Suprapubic skin (tissue), 4 donors: ENCODE results near the gene CALY. TPM values are rescaled to one million over a fixed set of nuclear protein-coding genes. Genes with fewer than 3 reads are reported as not detected.

Source experiments
- DNase-seq, 2 donors: peaks; one replicate each; pipeline ENCODE4 v3.0.0-alpha.2; 2019; ENCODE audit warnings: low spot score in 2 of 2
- H3K27ac ChIP-seq: fragments of 200-600 bp; sonication (generic); one replicate; pipeline ENCODE4 v1.5.1; 2019
- H3K27me3 ChIP-seq: fragments of 200-600 bp; sonication (generic); one replicate; pipeline ENCODE4 v1.5.1; 2019
- H3K36me3 ChIP-seq: fragments of 200-600 bp; sonication (generic); one replicate; pipeline ENCODE4 v1.5.1; 2019
- H3K4me1 ChIP-seq: fragments of 200-600 bp; sonication (generic); one replicate; pipeline ENCODE4 v1.5.1; 2019
- H3K4me3 ChIP-seq: fragments of 200-600 bp; sonication (generic); one replicate; pipeline ENCODE4 v1.5.1; 2019; ENCODE audit warnings: mild to moderate bottlenecking
- H3K9me3 ChIP-seq: fragments of 200-600 bp; sonication (generic); one replicate; pipeline ENCODE4 v1.5.1; 2019
- EP300 ChIP-seq: sonication (generic); formaldehyde crosslinking; IDR thresholded peaks from one replicate; pipeline ENCODE4 v1.6.1; 2017; ENCODE audit warnings: antibody characterized with exemption
- POLR2A ChIP-seq, 2 donors: fragments of 450-650 bp; IDR thresholded peaks; one replicate each; pipeline ENCODE4 v1.6.1; 2017; ENCODE audit warnings: antibody characterized with exemption in 2 of 2, mild to moderate bottlenecking in 2 of 2, moderate library complexity in 2 of 2
- POLR2AphosphoS5 ChIP-seq, 3 donors: sonication (generic); formaldehyde crosslinking; IDR thresholded peaks; one replicate each; pipeline ENCODE4 v1.6.1; 2017; ENCODE audit warnings: antibody characterized with exemption in 3 of 3
- WGBS: methylation state at CpG from one replicate; pipeline ENCODE4 v1.1.5; 2018; 5-methylcytosine and 5-hydroxymethylcytosine counted together
- total RNA-seq, 4 donors: library from RNA; depleted of rRNA; stranded (reverse); fragments of >200 nt; gene quantifications; one replicate each; pipeline ENCODE4 v1.1.0, GENCODE V29; 2016
- TF ChIP-seq, protein P1 (sequence below), 2 donors: fragments of 200-600 bp in 1 of 2; fragments of 450-650 bp in 1 of 2; sonication (generic) in 1 of 2; IDR thresholded peaks; one replicate each; pipeline ENCODE4 v1.5.1; 2016 to 2019; ENCODE audit warnings: antibody characterized with exemption in 2 of 2, mild to moderate bottlenecking in 1 of 2, moderate library complexity in 1 of 2

The CALY gene
- total RNA-seq, 4 donors from 2014 or later = 0.30 TPM; not detected in 3

DNA sequence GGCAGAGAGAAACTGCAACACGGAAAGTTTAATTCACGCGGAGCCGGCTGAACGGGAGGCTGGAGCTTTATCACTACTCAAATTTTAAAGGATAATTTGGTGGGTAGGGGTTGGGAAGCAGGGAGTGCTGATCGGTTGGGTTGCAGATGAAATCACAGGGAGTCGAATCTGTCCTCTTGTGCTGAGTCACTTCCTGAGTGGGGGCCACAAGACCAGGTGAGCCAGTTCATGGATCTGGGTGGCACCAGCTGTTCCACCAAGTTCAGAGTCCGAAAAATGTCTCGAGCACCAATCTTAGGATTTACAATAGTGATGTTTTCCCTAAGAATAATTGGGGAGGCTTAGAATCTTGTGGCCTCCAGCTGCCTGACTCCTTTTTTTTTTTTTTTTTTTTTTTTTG lies 6.9 kb upstream of the CALY start:
- Histone ChIP-seq H3K4me1 (no peaks in the 10 kb centered on the region), H3K27me3 (peaks cover 65% of the 10 kb centered on the region), H3K27ac (no peak overlapping the region), H3K36me3 (no peaks in the 10 kb centered on the region), H3K9me3 (no peaks in the 10 kb centered on the region), H3K4me3 (no peak overlapping the region)
- DNase-seq = no peak
- 63% methylated on average over 9 of the region's 9 CpGs for WGBS
- TF ChIP-seq, protein P1, sequence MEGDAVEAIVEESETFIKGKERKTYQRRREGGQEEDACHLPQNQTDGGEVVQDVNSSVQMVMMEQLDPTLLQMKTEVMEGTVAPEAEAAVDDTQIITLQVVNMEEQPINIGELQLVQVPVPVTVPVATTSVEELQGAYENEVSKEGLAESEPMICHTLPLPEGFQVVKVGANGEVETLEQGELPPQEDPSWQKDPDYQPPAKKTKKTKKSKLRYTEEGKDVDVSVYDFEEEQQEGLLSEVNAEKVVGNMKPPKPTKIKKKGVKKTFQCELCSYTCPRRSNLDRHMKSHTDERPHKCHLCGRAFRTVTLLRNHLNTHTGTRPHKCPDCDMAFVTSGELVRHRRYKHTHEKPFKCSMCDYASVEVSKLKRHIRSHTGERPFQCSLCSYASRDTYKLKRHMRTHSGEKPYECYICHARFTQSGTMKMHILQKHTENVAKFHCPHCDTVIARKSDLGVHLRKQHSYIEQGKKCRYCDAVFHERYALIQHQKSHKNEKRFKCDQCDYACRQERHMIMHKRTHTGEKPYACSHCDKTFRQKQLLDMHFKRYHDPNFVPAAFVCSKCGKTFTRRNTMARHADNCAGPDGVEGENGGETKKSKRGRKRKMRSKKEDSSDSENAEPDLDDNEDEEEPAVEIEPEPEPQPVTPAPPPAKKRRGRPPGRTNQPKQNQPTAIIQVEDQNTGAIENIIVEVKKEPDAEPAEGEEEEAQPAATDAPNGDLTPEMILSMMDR (IDR thresholded peaks at IDR 0.05) = no peak
- no peak for TF ChIP-seq POLR2AphosphoS5 (IDR thresholded peaks at IDR 0.05)
- no peak for TF ChIP-seq EP300
- no peak for TF ChIP-seq POLR2A (IDR thresholded peaks at IDR 0.05)

DNA sequence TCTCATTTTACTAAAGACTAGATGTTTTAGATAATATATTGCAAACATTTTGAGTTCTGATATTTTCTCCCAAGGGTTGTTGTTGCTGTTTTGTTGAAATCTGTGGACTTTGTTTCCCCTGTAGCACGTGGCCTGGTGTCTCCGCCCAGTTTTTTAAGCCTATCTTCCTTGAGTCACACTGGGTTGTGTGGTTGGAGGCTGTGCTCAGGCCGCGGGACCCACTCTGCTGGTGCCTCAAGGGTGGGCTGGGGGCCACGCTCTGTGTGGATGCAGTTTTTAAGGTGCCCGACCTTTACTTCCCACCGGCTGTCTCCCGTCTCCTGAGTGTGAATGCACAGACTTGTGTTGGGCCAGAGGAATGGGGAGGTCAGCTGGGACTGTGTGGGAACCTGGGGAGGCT lies 6.2 kb upstream of the CALY start:
- WGBS = 69% methylated on average over 8 of the region's 8 CpGs
- Histone ChIP-seq H3K9me3 (no peaks in the 10 kb centered on the region), H3K27me3 (peaks cover 66% of the 10 kb centered on the region), H3K4me1 (no peaks in the 10 kb centered on the region), H3K4me3 (no peak overlapping the region), H3K27ac (no peak overlapping the region), H3K36me3 (no peaks in the 10 kb centered on the region)
- TF ChIP-seq, protein P1 (IDR thresholded peaks at IDR 0.05) = no peak
- no peak for TF ChIP-seq POLR2AphosphoS5 (IDR thresholded peaks at IDR 0.05)
- TF ChIP-seq EP300 = no peak
- TF ChIP-seq POLR2A (IDR thresholded peaks at IDR 0.05) = no peak
- DNase-seq = no peak

DNA sequence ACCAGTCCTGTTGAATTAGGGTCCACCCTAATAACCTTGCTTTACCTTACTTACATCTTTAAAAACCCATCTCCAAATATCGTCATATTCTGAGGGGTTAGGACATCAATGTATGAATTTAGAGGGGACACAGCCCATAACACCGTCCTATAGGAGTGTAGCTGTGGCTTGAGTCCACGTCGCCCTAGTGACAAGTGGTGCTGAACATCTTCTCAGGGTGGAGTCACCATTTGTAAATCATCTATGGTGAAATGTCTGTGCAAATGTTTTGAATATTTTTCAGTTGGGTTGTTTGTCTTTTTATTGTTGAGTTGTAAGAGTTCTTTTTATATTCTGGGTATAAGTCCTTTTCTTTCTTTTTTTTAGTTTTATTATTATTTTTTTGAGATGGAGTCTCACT lies 5.3 kb upstream of the CALY start:
- TF ChIP-seq POLR2A (IDR thresholded peaks at IDR 0.05) (no peak), POLR2AphosphoS5 (IDR thresholded peaks at IDR 0.05) (no peak), EP300 (no peak)
- TF ChIP-seq, protein P1 (IDR thresholded peaks at IDR 0.05) = no peak
- H3K27ac ChIP-seq = no peak overlapping the region
- 74% methylated on average over 4 of the region's 4 CpGs for WGBS
- H3K36me3 ChIP-seq = no peaks in the 10 kb centered on the region
- DNase-seq = no peak
- no peaks in the 10 kb centered on the region for H3K4me1 ChIP-seq
- H3K27me3 ChIP-seq = peaks cover 66% of the 10 kb centered on the region
- no peaks in the 10 kb centered on the region for H3K9me3 ChIP-seq
- H3K4me3 ChIP-seq = no peak overlapping the region

DNA sequence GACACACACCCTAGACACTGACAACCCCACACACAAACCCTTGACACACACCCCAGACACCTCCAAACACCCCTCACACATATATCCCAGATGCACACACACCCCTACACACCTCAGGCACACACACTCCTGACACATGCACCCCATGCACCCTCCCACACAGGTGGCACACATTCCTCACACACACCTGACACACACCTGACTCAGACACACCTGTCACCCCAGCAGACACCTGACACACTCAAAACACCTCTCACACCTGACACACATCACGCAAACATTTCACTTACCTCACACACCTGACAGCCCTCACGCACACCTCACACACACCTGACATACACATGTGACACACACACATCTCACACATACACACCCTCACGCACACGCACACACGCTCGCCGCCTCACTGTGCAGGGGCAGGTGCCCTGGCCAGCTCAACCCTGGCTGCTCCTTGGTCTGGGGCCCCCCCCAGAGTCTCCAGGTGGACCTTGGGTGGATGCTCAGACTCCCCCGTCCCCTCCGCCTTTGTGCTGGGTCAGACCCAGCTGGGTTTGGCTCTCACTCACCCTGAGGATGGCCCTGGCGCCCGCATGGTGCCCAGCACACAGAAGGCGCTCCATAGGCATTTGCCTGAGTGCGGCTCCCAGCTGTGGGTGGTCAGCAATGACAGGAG lies 3.1 kb upstream of the CALY start:
- Histone ChIP-seq H3K4me3 (no peak overlapping the region), H3K9me3 (no peaks in the 10 kb centered on the region), H3K4me1 (peaks cover 20% of the 10 kb centered on the region), H3K27me3 (peaks cover 79% of the 10 kb centered on the region), H3K36me3 (no peaks in the 10 kb centered on the region), H3K27ac (no peak overlapping the region)
- TF ChIP-seq POLR2A (IDR thresholded peaks at IDR 0.05) (no peak), EP300 (no peak), POLR2AphosphoS5 (IDR thresholded peaks at IDR 0.05) (no peak)
- TF ChIP-seq, protein P1 (IDR thresholded peaks at IDR 0.05) = no peak
- no peak for DNase-seq
- 94% methylated on average over 10 of the region's 13 CpGs for WGBS

DNA sequence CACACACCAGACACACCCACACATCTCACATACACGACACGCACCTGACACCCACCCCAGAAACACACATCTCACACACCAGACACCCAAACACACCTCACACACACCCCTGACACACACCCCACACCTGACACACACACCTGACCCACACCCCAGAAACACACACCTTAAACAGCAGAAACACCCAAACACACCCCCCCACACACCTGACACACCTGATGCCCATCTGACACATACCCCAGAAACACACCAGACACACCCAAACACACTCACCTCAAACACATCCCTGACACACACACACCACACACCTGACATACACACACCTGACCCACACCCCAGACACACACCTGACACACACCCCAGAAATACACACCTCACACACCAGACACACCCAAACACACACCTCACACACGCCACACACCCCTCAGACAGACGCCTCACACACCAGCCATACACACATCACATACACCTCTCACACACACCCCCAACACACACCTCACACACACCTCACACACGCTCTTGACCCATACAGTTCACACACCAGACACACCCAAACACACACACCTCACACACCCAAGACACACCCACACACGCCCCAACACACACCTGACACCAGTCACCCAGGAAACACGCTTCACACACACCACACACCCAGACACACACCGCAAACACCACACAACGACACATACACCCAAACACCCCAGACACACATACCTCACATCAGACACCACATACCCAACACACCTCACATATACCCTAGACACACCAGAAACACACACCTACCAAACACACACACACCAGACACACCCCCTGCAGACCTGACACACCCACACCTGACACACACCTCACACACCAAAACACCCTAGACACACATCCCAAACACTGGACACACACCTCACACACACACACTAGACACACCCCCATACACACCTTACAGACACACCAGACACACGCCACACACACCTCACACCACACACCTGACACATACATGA lies 1.7 kb upstream of the CALY start:
- Histone ChIP-seq H3K27ac (no peak overlapping the region), H3K9me3 (no peaks in the 10 kb centered on the region), H3K4me1 (peaks cover 23% of the 10 kb centered on the region), H3K4me3 (no peak overlapping the region), H3K27me3 (peaks cover 83% of the 10 kb centered on the region), H3K36me3 (no peaks in the 10 kb centered on the region)
- 84% methylated on average over 10 of the region's 10 CpGs for WGBS
- no peak for DNase-seq
- TF ChIP-seq POLR2A (IDR thresholded peaks at IDR 0.05) (no peak), EP300 (no peak), POLR2AphosphoS5 (IDR thresholded peaks at IDR 0.05) (no peak)
- TF ChIP-seq, protein P1 (IDR thresholded peaks at IDR 0.05) = no peak
